CD8-positive, alpha-beta memory T cell (primary cell): Measurements from ENCODE around the gene TRIM63. TPM values are rescaled to one million over a fixed set of nuclear protein-coding genes. Genes with fewer than 3 reads are reported as not detected.

Experiments used
- CTCF ChIA-PET: fragments of 350-600 bp; sonication (Branson Sonifier 250); formaldehyde crosslinking; loops from one replicate; lab custom pipeline; 2021; ENCODE audit warnings: antibody characterized with exemption; lab: Charles Lee
- POLR2A ChIA-PET: fragments of 350-600 bp; sonication (Branson Sonifier 250); formaldehyde crosslinking; loops from one replicate; lab custom pipeline; 2021; ENCODE audit warnings: antibody characterized with exemption; lab: Charles Lee
- DNase-seq, 5 donors: peaks; one replicate each; pipeline versions ENCODE4 v3.0.0 to v3.0.0-alpha.2; 2020 to 2022; ENCODE audit warnings: mixed read lengths in 1 of 5
- H3K27ac ChIP-seq: one replicate; pipeline ENCODE4 v1.7.0; 2013; ENCODE audit warnings: low read depth, mild to moderate bottlenecking, low read length, moderate library complexity
- H3K27me3 ChIP-seq: 2 replicates; pipeline ENCODE4 v1.7.0; 2013; ENCODE audit warnings: low read length, mild to moderate bottlenecking; ENCODE audit not compliant: insufficient read depth, poor library complexity, severe bottlenecking
- H3K36me3 ChIP-seq: 2 replicates; pipeline ENCODE4 v1.7.0; 2013; ENCODE audit warnings: mild to moderate bottlenecking, low read length, moderate library complexity; ENCODE audit not compliant: insufficient read depth
- H3K4me1 ChIP-seq: 2 replicates; pipeline ENCODE4 v1.7.0; 2013; ENCODE audit warnings: mild to moderate bottlenecking, low read length, moderate library complexity; ENCODE audit not compliant: insufficient read depth
- H3K4me3 ChIP-seq: 2 replicates; pipeline ENCODE4 v1.7.0; 2013; ENCODE audit warnings: mild to moderate bottlenecking, low read length
- H3K9me3 ChIP-seq: 2 replicates; pipeline ENCODE4 v1.7.0; 2013; ENCODE audit warnings: mild to moderate bottlenecking, low read length
- H3K27ac Mint-ChIP-seq, 8 donors: one replicate each; pipeline ENCODE4 v1.8.0; 2020 to 2021; ENCODE audit warnings: mixed read lengths in 8 of 8, mild to moderate bottlenecking in 6 of 8, inconsistent platforms in 3 of 8, moderate library complexity in 3 of 8
- H3K27me3 Mint-ChIP-seq, 2 donors: one replicate each; pipeline ENCODE4 v1.8.0; 2020 to 2021; ENCODE audit warnings: mixed read lengths in 2 of 2, mild to moderate bottlenecking in 1 of 2, moderate library complexity in 1 of 2
- H3K36me3 Mint-ChIP-seq, 3 donors: one replicate each; pipeline ENCODE4 v1.8.0; 2020 to 2021; ENCODE audit warnings: mixed read lengths in 3 of 3, inconsistent platforms in 1 of 3, mild to moderate bottlenecking in 1 of 3
- H3K4me1 Mint-ChIP-seq, 3 donors: one replicate each; pipeline ENCODE4 v1.8.0; 2020 to 2021; ENCODE audit warnings: mixed read lengths in 3 of 3, inconsistent platforms in 1 of 3, mild to moderate bottlenecking in 1 of 3
- H3K4me3 Mint-ChIP-seq, 7 donors: one replicate each; pipeline ENCODE4 v1.8.0; 2020 to 2021; ENCODE audit warnings: mixed read lengths in 7 of 7, mild to moderate bottlenecking in 6 of 7, moderate library complexity in 4 of 7, inconsistent platforms in 2 of 7
- H3K9me3 Mint-ChIP-seq, 5 donors: one replicate each; pipeline ENCODE4 v1.8.0; 2020 to 2022; ENCODE audit warnings: mixed read lengths in 5 of 5, mild to moderate bottlenecking in 3 of 5, moderate library complexity in 2 of 5, inconsistent platforms in 1 of 5
- polyA plus RNA-seq: library from polyadenylated mRNA; unstranded; fragments of 300-500 nt; fragmentation: Illumina TruSeq; gene quantifications from one replicate; pipeline ENCODE4 v1.2.3, GENCODE V29; 2021
- total RNA-seq, 2 experiments: library from RNA; stranded (reverse); gene quantifications; one replicate each; pipeline ENCODE4 v1.2.3, GENCODE V29; 2021

TRIM63 gene
- total and polyA plus RNA-seq, 3 experiments from 2014 or later = not detected

- POLR2A ChIA-PET = no interaction called here
Measured at GRCh38 chr1:26041978-26042377, 25.5 kb downstream of the TRIM63 start.

GRCh38 chr1:26041401-26041800, 26.0 kb downstream of the TRIM63 start:
- Histone ChIP-seq H3K4me3 (no peak overlapping the region), H3K36me3 (no peaks in the 10 kb centered on the region), H3K27ac (no peak overlapping the region), H3K27me3 (peaks cover 20% of the 10 kb centered on the region), H3K4me1 (no peaks in the 10 kb centered on the region), H3K9me3 (no peaks in the 10 kb centered on the region)
- ChIA-PET POLR2A (no interaction called here), CTCF (no interaction called here)
- Mint-ChIP-seq H3K27ac (peak overlapping the region in 1 of 8 donors; percentile 60), H3K9me3 (no peaks in the 10 kb centered on the region), H3K27me3 (peaks cover 22 to 36% of the 10 kb centered on the region in 2 donors), H3K4me1 (peaks cover 0 to 7% (median 3%) of the 10 kb centered on the region in 3 donors), H3K36me3 (no peaks in the 10 kb centered on the region), H3K4me3 (no peak overlapping the region)
- DNase-seq = no peak

More at GRCh38 chr1:26041978-26042377, 25.5 kb downstream of the TRIM63 start:
- Mint-ChIP-seq H3K4me3 (no peak overlapping the region), H3K27ac (no peak overlapping the region), H3K36me3 (no peaks in the 10 kb centered on the region), H3K4me1 (peaks cover 0 to 7% (median 3%) of the 10 kb centered on the region in 3 donors), H3K9me3 (no peaks in the 10 kb centered on the region), H3K27me3 (peaks cover 28 to 40% of the 10 kb centered on the region in 2 donors)
- Histone ChIP-seq H3K4me1 (no peaks in the 10 kb centered on the region), H3K36me3 (no peaks in the 10 kb centered on the region), H3K9me3 (no peaks in the 10 kb centered on the region), H3K4me3 (no peak overlapping the region), H3K27me3 (peaks cover 25% of the 10 kb centered on the region), H3K27ac (no peak overlapping the region)
- no peak for DNase-seq
- CTCF ChIA-PET = no interaction called here

- H3K27ac Mint-ChIP-seq = no peak overlapping the region
- Histone ChIP-seq H3K4me3 (no peak overlapping the region), H3K36me3 (no peaks in the 10 kb centered on the region), H3K4me1 (peaks cover 6% of the 10 kb centered on the region), H3K27me3 (peaks cover 6% of the 10 kb centered on the region), H3K27ac (no peak overlapping the region), H3K9me3 (no peaks in the 10 kb centered on the region)
- H3K27me3 Mint-ChIP-seq = peaks cover 10 to 21% of the 10 kb centered on the region in 2 donors
- CTCF ChIA-PET = no interaction called here
- H3K4me1 Mint-ChIP-seq = peaks cover 6 to 13% (median 12%) of the 10 kb centered on the region in 3 donors
- peak overlapping the region in 1 of 7 donors; percentile 38 for H3K4me3 Mint-ChIP-seq
- H3K36me3 Mint-ChIP-seq = peaks cover 0 to 5% (median 0%) of the 10 kb centered on the region in 3 donors
- no peaks in the 10 kb centered on the region for H3K9me3 Mint-ChIP-seq
- POLR2A ChIA-PET = no interaction called here
- no peak for DNase-seq
Measured at GRCh38 chr1:26038904-26039303, 28.5 kb downstream of the TRIM63 start.

GRCh38 chr1:26038477-26038876, 29.0 kb downstream of the TRIM63 start:
- Histone ChIP-seq H3K4me1 (peaks cover 6% of the 10 kb centered on the region), H3K27me3 (peaks cover 6% of the 10 kb centered on the region), H3K9me3 (no peaks in the 10 kb centered on the region), H3K4me3 (no peak overlapping the region), H3K27ac (no peak overlapping the region), H3K36me3 (no peaks in the 10 kb centered on the region)
- H3K36me3 Mint-ChIP-seq = peaks cover 0 to 5% (median 0%) of the 10 kb centered on the region in 3 donors
- CTCF ChIA-PET = no interaction called here
- POLR2A ChIA-PET = no interaction called here
- H3K27me3 Mint-ChIP-seq = peaks cover 6 to 17% of the 10 kb centered on the region in 2 donors
- peaks cover 6 to 13% (median 12%) of the 10 kb centered on the region in 3 donors for H3K4me1 Mint-ChIP-seq
- H3K9me3 Mint-ChIP-seq = no peaks in the 10 kb centered on the region
- no peak for DNase-seq
- H3K27ac Mint-ChIP-seq = no peak overlapping the region
- H3K4me3 Mint-ChIP-seq = peak overlapping the region in 2 of 7 donors; percentile 47 to 68

GRCh38 chr1:26037904-26038303, 29.5 kb downstream of the TRIM63 start:
- peak overlapping the region in 1 of 7 donors; percentile 68 for H3K4me3 Mint-ChIP-seq
- H3K27ac Mint-ChIP-seq = peak overlapping the region in 1 of 8 donors; percentile 27

GRCh38 chr1:26036756-26037281, 30.6 kb downstream of the TRIM63 start:
- peaks cover 6 to 13% (median 12%) of the 10 kb centered on the region in 3 donors for H3K4me1 Mint-ChIP-seq

More at GRCh38 chr1:26037904-26038303, 29.5 kb downstream of the TRIM63 start:
- H3K4me3 ChIP-seq = no peak overlapping the region
- no peak for DNase-seq
- POLR2A ChIA-PET = no interaction called here
- peaks cover 3% of the 10 kb centered on the region for H3K27me3 ChIP-seq
- no peaks in the 10 kb centered on the region for H3K9me3 ChIP-seq
- Mint-ChIP-seq H3K4me1 (peaks cover 6 to 13% (median 12%) of the 10 kb centered on the region in 3 donors), H3K9me3 (no peaks in the 10 kb centered on the region), H3K27me3 (peaks cover 2 to 11% of the 10 kb centered on the region in 2 donors), H3K36me3 (peaks cover 0 to 5% (median 0%) of the 10 kb centered on the region in 3 donors)
- peaks cover 6% of the 10 kb centered on the region for H3K4me1 ChIP-seq
- CTCF ChIA-PET = no interaction called here
- H3K27ac ChIP-seq = no peak overlapping the region
- no peaks in the 10 kb centered on the region for H3K36me3 ChIP-seq

GRCh38 chr1:26035959-26036755, 31.3 kb downstream of the TRIM63 start:
- H3K36me3 Mint-ChIP-seq = peaks cover 0 to 5% (median 0%) of the 10 kb centered on the region in 3 donors
- peaks cover 0 to 3% of the 10 kb centered on the region in 2 donors for H3K27me3 Mint-ChIP-seq
- H3K27ac Mint-ChIP-seq = peak overlapping the region; percentile 80 to 98 (median 92)
- H3K9me3 Mint-ChIP-seq = no peaks in the 10 kb centered on the region
- ChIA-PET CTCF (interaction anchor here (0.6 to 2.1 kb wide), 21 partner anchors 9 to 397 kb away, joined by 3 to 10 read pairs (median 4); partner anchors contain the start of genes CEP85, SLC30A2 and ZNF593), POLR2A (no interaction called here)
- Histone ChIP-seq H3K9me3 (no peaks in the 10 kb centered on the region), H3K4me3 (peak overlapping the region; percentile 96), H3K27me3 (no peaks in the 10 kb centered on the region), H3K4me1 (peaks cover 6% of the 10 kb centered on the region), H3K27ac (peak overlapping the region; percentile 88), H3K36me3 (no peaks in the 10 kb centered on the region)
- peak overlapping the region; percentile 93 to 97 (median 95) for H3K4me3 Mint-ChIP-seq
- peaks cover 6 to 13% (median 12%) of the 10 kb centered on the region in 3 donors for H3K4me1 Mint-ChIP-seq
- peak; percentile 65 to 79 (median 70) for DNase-seq

More at GRCh38 chr1:26036756-26037281, 30.6 kb downstream of the TRIM63 start:
- ChIA-PET CTCF (interaction anchor here (0.6 to 2.1 kb wide), 18 partner anchors 9 to 396 kb away, joined by 3 to 10 read pairs (median 4); partner anchors contain the start of genes SLC30A2 and ZNF593), POLR2A (no interaction called here)
- H3K4me1 ChIP-seq = peaks cover 6% of the 10 kb centered on the region
- Mint-ChIP-seq H3K27ac (no peak overlapping the region), H3K9me3 (no peaks in the 10 kb centered on the region), H3K4me3 (peak overlapping the region in 2 of 7 donors; percentile 23 to 31), H3K27me3 (peaks cover 4% of the 10 kb centered on the region in 2 donors), H3K36me3 (peaks cover 0 to 5% (median 0%) of the 10 kb centered on the region in 3 donors)
- H3K27ac ChIP-seq = no peak overlapping the region
- H3K27me3 ChIP-seq = no peaks in the 10 kb centered on the region
- no peaks in the 10 kb centered on the region for H3K36me3 ChIP-seq
- DNase-seq = no peak
- H3K4me3 ChIP-seq = no peak overlapping the region
- no peaks in the 10 kb centered on the region for H3K9me3 ChIP-seq
